C4-2B (cell line): ENCODE measurements around the gene ZNF784.

Experiments used
- ZFX ChIP-seq: fragments of 450-650 bp; IDR thresholded peaks from 2 replicates; pipeline ENCODE4 v1.6.1; 2017
- TF ChIP-seq, protein P1 (sequence below): fragments of 450-650 bp; conservative IDR thresholded peaks from 2 replicates; pipeline ENCODE4 v1.5.1; 2017; ENCODE audit warnings: mild to moderate bottlenecking

DNA sequence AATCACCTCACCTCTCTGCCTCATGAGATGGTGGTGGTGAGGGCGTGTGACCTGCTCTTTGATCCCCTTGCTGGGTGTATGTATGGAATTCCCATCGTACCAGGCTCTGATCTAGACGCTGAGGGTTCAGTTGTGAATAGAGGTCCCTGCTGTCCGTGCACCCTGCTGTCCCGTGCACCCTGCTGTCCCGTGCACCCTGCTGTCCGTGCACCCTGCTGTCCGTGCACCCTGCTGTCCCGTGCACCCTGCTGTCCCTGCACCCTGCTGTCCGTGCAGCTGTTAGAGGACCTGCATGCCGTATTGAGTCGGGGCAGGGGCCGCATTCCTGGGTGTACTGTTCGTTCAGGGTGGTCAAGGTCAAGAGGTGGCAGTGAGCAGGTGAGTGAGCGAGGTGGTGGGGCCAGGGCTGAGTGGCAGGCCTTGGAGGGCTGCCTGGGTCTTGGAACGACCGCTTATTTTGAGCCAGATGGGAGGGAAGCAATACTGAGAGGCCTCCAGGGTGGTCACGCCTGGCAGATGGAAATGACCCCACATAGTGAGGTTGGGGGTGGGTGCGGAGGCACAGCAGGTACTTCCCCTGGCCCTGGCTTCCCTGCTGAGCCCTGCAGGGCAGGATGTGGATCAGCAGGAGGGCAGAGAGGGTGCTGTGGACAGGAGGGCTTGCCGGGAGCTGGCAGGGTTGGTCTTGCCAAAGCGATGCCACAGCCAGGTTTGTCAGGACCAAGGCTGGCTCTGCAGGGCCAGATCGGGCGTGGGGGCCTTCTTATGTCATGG lies 46.1 kb upstream of the ZNF784 start:
- TF ChIP-seq, protein P1, sequence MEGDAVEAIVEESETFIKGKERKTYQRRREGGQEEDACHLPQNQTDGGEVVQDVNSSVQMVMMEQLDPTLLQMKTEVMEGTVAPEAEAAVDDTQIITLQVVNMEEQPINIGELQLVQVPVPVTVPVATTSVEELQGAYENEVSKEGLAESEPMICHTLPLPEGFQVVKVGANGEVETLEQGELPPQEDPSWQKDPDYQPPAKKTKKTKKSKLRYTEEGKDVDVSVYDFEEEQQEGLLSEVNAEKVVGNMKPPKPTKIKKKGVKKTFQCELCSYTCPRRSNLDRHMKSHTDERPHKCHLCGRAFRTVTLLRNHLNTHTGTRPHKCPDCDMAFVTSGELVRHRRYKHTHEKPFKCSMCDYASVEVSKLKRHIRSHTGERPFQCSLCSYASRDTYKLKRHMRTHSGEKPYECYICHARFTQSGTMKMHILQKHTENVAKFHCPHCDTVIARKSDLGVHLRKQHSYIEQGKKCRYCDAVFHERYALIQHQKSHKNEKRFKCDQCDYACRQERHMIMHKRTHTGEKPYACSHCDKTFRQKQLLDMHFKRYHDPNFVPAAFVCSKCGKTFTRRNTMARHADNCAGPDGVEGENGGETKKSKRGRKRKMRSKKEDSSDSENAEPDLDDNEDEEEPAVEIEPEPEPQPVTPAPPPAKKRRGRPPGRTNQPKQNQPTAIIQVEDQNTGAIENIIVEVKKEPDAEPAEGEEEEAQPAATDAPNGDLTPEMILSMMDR: no peak
- TF ChIP-seq ZFX: no peak
